GM21529 (cell line): Measurements from ENCODE around the gene IPO5.
A peak's percentile ranks its signal among the peaks of the same experiment; 100 is the strongest.

Experiments
- ATAC-seq: cut with Tn5 transposase; IDR thresholded peaks from one replicate; pipeline ENCODE4 v1.9.1; 2021; ENCODE audit not compliant: unreplicated experiment

IPO5 gene

GRCh38 chr13:97953376-97953970 is at the start of gene IPO5:
Gene IPO5, plus strand, starts transcription at chr13:97953675. Its CDS starts 23,022 bp downstream, at chr13:97976697.
- no peak for ATAC-seq

GRCh38 chr13:97904059-97904458 is 49.4 kb upstream of the IPO5 start:
- no peak for ATAC-seq

- no peak for ATAC-seq
These were observed 48.0 kb upstream of the IPO5 start for GRCh38 chr13:97905517-97905916.

- ATAC-seq, result peak; percentile 68
These were observed 42.0 kb upstream of the IPO5 start for GRCh38 chr13:97911311-97912138.

DNA sequence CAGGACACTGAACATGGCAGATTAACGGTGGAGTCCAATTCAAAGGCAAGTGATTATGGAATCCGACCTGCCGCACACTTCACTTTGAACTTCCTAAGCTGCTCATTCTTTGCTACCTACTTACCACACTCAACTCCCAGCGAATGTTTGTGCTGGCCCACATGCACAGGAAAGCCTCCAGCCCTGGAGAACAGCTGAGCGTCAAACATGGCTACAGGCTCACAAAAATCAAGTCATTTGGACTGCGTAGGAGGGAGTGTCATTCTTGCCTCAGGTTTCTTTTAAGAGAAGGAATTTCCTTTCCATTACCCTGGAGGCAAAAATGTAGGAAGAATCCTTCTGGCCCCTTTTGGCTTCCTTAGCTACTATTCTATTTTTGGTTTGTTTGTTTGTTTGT is 41.3 kb upstream of the IPO5 start:
- no peak for ATAC-seq

GRCh38 chr13:97913206-97913605 is 40.3 kb upstream of the IPO5 start:
- no peak for ATAC-seq

DNA sequence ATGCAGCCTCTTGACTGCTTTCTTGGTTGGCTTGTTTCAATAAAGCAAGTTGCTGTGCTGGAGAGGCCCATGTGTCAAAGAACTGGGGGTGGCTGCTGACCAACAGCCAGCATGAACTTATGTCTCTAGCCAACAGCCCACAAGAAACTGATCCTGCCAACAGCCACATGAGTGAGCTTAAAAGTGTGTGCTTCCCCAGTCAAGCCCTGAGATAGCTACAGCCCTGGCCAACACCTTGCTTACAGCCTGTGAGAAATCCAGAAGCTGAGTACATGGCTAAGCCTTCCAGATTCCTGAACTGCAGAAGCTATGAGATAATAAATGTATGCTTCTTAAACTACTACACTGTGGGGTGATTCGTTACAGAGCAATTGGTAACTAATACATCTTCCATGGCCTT is 38.9 kb upstream of the IPO5 start:
- ATAC-seq, result no peak

DNA sequence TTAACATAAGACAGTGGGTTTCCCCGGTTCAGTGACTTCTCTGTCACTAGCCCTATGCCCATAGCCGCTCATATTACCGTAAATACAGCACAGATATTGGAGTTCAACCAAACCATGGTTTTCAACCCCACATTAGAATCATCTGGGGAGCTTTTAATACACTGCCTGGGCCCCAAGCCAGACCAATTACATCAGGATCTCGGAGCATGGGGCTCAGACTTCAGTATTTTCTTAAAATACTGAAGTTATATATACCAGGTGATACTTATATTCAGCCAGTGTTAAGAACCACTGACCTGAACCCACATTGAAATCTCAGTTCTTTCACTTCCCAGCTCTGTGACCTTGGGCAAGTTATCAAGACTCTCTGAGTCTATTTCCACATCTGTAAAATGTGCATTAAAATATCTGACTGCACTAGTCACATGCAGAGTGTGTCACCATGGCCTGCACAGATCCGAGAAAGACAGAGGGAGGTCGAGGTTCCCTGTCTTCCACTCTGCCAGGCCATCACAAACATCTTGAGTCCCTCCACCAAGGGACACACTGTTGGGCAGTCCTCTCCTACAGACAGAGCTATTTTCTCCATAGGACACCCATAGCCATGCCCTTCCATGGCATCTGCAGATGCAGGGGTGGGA is 32.2 kb upstream of the IPO5 start:
- ATAC-seq, result no peak

GRCh38 chr13:97928301-97928700 is 25.2 kb upstream of the IPO5 start:
- no peak for ATAC-seq

- ATAC-seq, result no peak
These were observed 21.4 kb upstream of the IPO5 start for GRCh38 chr13:97932036-97932435.

- no peak for ATAC-seq
These were observed 20.8 kb upstream of the IPO5 start for GRCh38 chr13:97932647-97933046.

DNA sequence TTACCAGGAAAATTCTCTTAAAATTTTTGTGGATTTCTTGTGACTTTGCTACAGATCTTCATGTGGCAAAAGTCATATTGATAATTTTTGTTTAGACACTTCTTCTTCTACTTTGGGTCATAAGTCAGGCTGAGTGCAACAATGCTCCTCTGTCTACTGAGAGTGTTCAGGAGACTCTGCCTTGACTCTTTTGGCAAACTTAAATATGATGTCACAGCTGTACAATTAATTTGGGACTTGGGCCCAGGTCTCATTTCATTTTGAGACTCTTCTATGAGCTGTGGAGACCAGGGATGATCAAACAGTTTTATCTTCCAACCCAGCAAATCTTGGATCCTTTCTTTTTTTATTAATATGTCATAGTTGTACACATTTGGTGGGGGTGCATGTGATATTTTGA is 19.7 kb upstream of the IPO5 start:
- no peak for ATAC-seq

DNA sequence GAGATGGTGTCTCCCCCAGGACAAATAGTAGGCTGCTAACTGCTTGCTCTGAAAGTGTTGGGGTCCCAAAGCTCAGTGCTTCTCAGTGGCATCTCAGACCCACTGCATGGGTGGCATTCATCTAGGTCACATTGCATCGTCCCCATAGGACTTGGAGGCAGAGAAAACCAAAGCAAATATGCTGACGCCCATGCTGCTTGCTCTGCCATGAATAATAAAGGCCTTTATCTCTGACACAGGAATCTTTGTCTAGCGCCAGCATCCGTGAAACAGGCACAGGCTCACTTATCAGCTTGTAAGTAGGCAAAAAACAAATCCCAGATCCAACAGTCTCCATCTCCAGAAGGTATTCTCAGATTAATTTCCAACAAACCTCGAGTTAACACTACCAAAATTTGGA is 18.9 kb upstream of the IPO5 start:
- no peak for ATAC-seq

DNA sequence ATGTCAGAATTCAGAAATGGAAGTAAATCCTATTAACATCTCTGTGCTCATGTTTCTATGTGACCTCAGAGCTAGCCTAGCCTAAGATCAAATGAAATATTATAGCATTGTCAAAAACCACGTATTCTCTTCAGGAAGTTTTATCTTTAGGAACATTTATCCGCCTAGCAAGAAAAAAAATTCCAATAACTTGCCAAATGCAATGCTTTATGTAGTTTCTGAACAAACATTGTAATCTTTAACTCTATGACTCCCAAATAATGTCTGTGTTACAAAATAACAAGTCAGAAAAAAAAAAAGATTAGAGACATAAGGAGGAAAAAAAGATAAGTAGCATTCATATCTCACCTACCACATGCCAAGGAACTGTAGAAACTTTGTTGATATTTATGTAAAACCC is 18.4 kb upstream of the IPO5 start:
- no peak for ATAC-seq

DNA sequence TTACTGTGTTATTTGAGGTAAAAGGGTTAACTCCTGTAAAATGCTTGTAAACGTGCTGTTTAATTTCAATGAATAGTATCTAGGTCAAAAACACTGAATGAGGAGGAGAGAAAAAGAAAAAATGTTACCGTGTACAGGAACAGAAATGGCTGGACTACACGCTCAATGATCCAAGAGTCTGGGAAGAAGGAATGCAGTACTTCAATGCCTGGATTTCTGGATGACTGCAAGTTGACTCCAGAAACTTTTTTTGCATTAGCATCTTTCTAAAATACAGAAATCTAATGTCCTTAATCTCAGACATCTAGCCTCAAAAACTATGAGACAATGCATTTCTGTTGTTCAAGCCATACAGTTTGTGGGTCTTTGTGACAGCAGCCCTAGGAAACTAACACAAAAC is 17.4 kb upstream of the IPO5 start:
- no peak for ATAC-seq

- no peak for ATAC-seq
These were observed 14.6 kb upstream of the IPO5 start for GRCh38 chr13:97938706-97939475.

- no peak for ATAC-seq
These were observed 9.0 kb upstream of the IPO5 start for GRCh38 chr13:97944396-97945029.

DNA sequence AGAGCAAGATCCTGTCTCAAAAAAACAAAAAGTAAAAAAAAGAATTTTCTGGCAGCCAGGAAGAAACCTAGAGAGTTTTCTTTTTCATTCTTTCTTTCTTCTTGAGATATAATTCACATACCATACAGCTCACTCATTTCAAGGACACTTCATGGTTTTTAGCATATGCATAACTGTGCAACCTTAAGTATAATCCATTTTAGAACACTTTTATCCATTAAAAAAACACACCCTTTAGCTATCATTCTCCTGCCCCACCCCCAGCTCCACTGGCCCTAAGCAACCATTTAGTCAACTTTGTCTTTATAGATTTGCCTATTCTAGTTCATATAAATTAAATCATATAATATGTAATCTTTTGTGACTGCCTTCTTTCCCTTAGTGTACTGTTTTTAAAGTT is 8.1 kb upstream of the IPO5 start:
- no peak for ATAC-seq

DNA sequence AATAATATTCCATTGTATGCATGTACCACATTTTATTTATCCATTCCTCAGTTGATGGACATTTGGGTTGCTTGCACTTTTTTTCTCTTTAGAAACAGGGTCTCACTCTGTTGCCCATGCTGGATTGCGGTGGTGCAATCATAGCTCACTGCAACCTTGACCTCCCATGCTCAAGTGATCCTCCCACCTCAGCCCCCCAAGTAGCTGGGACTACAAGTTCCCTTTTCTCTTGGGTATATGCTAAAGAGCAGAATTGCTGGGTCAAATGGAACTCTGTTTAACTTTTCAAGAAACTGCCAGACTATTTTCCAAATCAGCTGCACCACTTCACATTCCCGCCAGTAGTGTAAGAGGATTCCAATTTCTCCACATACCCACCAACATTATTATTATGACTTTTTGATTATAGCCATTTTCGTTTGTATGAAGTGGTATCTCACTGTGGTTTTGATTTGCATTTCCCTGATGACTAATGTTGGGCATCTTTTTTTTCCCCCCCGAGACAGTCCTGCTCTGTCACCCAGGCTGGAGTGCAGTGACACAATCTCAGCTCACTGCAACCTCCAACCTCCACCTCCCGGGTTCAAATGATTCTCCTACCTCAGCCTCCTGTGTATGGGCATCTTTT is 7.6 kb upstream of the IPO5 start:
- ATAC-seq, result peak; percentile 47

DNA sequence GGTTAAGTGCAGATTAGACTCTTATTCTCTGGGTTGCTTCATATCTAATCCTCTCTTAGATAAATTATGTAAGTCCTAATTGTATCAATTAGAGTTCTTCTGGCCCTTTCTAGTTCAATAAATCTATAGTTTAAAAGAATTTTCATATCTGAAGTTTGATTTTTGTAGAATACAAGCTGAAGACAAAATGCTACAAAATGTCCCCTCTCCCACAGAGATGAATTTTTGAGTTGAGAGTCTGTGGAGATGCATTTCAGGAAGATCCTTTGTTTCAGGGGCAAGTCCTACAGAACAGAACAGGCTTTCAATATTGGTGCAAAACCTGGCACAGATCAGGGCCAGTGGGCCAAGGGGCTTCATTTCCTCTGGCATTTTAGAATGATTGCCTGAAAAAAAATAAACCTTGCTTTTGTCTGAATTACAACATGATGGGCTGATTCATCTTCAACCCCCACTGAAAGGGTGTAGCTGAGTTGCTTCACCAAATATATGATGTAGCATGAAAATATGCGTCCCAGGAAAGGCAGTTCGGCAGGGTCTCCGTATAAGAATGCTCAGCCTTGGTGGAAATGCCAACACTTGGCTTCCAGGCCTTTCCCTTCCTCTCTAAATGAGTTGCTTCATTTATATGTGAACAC is 6.4 kb upstream of the IPO5 start:
- no peak for ATAC-seq
